Fibroblast of skin of right biceps (primary cell): ENCODE results near the gene FGF13.

Source experiments
- DNase-seq: peaks from one replicate; pipeline ENCODE4 v3.0.0-alpha.2; 2013

Gene FGF13

DNA sequence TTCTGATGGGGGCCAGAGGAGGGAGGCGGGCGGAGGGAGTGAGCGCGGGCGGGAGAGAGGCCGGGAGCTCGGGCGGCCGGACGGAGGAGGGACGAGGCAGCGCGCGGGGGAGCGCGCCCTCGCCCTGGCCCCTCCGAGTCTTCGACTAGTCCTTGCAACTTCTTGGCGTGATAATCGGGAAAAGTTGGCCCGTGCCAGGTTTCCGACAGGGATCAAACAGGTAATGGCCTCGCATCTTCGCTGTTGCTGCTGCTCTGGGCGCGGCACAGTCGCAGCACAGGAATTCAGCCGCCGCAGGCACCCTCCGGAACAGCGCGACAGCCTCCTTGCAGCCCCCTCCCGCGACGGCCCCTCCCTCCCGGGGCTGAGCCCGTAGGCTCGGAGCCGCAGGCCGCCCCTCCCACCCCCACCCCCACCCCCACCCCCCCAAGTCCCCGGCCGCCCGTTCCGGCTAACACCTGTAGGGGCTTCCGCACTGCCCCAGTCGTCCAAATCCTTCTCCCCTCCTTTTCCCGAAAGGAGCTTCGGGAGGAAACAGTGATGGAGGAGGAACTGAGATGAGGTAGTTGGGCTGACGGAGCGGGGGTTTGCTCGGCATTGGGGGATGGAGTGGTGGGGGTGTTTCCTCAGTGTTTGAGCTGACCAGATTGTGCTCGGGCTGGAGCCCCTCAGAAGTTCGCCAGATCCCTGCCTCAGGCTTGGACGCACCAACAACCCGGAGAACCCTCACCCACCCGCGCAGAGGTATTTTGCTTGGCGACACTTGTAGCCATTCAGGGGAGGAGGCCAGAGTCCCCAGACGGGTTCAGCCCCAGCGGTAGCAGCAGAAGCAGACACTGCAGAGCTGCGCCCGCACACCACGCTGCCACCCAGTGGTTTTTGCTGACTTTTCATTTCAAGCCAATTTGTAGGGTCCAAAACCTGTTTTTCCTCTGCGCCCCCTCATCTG, at the start of gene FGF13:
Gene FGF13, minus strand, starts transcription at position 319 of the 949 bp plus-strand sequence. CDS start 714 bp downstream, outside the sequence.
- DNase-seq: peak; percentile 1

- no peak for DNase-seq
Observed at GRCh38 chrX:138759217-138759943, 47.9 kb upstream of the FGF13 start.

DNA sequence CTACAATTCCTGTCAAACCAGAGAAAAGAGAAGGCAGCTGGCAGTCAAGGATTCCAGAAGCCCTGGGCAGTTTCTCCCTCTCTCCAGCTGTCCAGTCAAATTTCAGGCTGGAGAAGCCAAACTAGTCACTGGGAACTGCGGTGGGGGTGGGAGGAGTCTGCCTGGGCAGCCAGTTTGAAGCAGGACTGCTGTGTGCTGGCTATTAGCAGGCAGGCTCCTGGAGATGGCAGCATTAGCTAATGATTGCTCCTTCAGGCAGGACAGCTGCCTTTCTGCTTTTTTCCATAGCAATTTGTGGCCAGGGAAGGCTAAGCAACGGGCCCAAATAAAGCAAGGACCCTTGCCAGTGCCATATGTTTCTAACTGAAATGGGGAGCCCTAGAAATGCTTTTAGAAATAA, 44.7 kb upstream of the FGF13 start:
- DNase-seq: peak; percentile 43

GRCh38 chrX:138754861-138755260, 43.3 kb upstream of the FGF13 start:
- peak; percentile 22 for DNase-seq

- no peak for DNase-seq
Observed at GRCh38 chrX:138748480-138748879, 37.0 kb upstream of the FGF13 start.

DNA sequence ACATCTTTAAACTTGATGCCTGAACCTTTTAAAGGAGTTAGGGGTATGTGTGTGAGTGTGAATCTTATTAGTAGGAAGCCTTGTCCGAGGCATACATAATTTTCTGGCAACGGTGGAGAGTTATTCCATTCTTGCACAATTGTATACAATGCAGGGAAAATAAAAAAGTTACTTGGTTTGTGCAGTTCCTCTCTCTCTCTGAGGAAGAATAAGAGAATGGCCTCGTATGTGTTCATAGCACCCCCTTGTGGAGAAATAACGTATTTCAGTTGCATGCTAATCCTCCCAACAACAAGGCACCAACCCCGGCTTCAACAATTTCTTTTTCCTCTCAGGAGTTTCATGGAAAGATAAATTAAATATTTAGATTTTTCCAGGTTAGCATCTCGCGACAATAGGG, 33.7 kb upstream of the FGF13 start:
- DNase-seq: peak; percentile 9

- DNase-seq: no peak
Observed at GRCh38 chrX:138742217-138742616, 30.7 kb upstream of the FGF13 start.

DNA sequence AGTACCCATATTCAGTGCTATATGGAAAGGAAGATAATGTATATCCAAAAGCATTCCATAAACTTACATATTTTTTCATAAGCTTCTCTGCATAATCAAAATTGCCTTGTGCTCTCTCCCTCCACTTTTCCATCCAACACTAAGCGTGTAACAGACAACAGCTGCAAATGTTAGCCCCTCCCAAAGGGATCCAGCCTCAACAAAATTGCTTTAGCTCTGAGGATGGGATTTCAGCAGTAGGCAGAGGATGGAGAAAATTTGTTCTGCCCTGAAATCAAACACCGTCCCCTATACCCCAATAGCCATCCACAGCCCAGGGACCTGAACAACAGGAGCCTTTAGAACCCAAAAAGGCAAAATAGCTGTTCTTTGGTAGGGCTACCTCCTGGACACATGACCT, 28.8 kb upstream of the FGF13 start:
- DNase-seq: no peak

DNA sequence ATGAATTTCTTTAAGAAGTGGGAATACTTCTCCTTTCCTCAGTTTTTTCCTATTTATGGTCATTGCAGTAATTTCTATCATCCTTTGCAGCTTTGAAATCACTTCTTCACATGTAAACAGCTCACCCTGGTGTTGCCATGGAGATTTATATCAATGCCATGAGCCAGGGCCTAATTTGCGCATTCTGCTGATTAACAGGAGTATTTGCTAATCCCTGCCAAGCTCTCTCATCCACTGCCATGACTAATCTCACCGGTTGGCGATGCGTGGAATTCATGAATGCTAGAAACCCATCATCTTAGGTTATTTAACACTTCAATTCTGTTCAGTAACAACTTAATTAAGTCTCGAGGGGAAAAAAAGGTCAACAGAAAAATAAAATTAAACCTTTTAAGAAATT, 11.8 kb upstream of the FGF13 start:
- no peak for DNase-seq

GRCh38 chrX:138719396-138719795, 7.9 kb upstream of the FGF13 start:
- no peak for DNase-seq

GRCh38 chrX:138718941-138719340, 7.4 kb upstream of the FGF13 start:
- no peak for DNase-seq

GRCh38 chrX:138710866-138711341, 613 bp downstream of the FGF13 start:
- DNase-seq: no peak

DNA sequence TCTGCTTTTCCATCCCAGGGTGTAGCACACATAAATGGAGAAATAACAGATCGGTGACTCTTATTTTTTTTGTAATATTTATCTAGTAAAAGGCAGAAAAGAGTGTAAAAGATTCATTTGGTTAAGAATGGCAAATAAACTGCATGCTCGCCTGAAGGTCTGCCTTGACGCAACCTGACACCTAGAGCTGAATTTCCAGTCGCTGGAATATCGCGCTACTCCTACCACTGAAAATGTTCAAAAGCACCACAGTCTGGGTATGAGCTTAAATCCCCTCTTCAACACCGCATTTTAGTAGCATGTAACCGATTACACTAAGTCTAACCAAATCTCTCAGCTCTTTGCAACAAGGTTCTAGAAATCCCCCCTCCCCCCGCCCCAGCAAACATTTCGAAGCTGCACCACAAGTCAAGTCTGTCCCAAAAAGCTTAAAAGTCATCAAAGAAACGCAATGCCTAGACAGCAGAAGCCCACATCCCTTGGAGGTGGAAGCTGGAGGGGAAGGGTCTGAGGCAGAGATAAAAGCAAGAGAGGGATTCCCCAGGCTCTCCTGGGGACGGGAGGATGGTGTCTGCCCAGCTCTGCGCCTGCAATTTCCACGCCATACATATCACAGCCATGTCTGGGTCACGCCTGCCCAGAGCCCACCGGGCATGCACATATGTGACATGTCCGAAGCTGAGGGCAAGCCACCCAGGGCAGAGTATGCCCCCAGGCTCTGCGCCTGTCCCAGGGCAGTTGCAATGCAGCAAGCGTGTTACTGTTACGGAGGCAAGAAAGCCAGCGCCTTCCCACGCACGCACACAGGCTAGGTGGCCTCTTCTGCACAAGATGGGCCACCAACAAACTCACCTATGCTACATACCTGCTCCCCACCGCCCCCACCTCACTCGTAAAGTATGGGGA, 1.4 kb downstream of the FGF13 start:
- no peak for DNase-seq

GRCh38 chrX:138708268-138708667, 3.2 kb downstream of the FGF13 start:
- DNase-seq: no peak

- no peak for DNase-seq
Observed at GRCh38 chrX:138704596-138704995, 6.9 kb downstream of the FGF13 start.

GRCh38 chrX:138704101-138704500, 7.4 kb downstream of the FGF13 start:
- no peak for DNase-seq

DNA sequence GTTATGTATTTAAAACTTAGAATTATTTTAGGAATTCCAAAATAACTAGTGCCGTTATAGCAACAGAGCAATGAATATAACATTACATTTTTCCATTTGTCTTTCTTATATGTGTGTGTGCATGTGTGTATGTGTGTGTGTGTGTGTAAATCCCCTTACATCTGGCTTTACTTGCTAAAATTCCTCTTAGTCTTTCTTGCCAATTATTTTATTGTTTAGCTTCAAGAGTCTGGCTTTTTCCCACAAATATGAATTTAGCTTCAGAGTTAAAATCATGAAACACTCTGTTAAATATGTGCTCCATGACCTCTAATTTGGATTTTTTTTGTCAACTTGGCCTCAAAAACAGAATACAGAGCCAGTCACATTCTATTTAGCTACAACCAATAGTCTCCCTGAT, 18.9 kb downstream of the FGF13 start:
- no peak for DNase-seq

DNA sequence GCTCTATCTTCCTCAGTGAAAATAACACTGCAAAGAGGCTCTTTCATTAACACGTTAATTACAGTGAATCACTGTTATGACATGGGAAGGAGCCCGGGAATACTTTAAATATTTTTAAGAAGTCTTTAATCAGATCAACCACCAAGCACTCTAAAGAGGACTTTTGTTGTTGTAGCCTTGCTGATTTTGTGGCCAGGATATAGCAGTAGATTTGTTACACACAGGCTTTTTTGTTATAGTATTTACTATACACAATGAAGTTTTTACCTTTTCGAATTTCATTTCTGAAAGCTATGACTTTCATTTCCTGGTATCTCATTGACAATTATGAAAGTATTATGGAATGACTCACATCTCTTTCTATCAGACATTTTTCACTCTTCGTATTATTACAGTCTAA, 20.3 kb downstream of the FGF13 start:
- DNase-seq: no peak

DNA sequence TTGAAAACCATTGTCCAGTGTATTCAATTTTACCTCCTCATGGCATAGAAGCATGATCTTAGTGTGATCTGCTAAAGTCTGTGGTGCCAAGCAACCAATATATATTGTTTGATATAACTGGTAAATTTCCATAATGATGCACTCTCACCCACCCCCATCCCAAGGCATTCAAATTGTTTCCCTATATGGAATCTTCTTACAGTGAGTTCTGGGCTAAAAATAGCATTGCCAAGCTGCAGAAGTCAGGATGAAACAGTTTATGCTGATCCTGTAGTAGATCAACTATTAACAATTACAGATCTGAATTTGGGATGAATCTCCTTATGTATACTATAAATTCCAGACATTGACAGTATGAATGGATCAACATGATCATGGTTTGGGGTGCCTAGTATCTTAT, 20.9 kb downstream of the FGF13 start:
- DNase-seq: peak; percentile 1

- no peak for DNase-seq
Observed at GRCh38 chrX:138683600-138683999, 27.9 kb downstream of the FGF13 start.

DNA sequence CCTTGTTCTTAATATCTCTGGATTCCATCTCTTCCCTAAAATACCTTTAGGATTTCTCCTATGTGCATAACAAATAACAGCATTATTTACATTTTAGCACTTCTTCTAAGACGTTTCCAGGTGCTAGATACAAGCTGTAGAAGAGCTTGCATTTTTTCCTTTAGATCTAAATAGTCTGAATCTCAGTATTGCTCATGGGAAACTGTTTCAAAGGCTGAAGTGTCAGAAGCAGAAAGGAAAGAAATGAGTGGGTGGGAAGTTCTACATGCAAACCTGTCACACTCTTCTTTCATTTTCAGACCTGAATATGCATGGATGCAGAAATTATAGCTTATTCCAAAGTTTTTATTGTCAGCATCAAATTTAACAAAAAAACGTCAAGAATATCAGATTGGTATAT, 41.8 kb downstream of the FGF13 start:
- DNase-seq: no peak

DNA sequence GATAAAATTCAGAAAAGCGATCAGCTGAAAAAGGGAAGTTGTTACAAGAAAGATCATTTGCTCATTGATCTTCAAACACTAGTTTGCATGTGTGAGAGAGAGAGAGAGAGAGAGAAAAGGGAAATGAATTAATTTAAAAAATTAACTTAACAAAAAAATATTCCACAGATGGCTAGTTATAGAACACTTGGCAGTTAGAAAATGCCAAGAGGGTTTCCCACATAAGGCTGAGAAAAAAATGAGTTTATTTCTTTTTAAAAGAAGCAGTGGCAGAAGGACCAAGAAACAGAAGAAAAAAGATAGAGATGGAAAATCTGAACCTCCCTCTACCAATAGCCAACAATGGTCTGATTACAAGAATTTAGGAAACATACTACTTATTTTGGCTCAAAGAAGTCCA, 47.1 kb downstream of the FGF13 start:
- no peak for DNase-seq

GRCh38 chrX:138664016-138664415, 47.5 kb downstream of the FGF13 start:
- no peak for DNase-seq
